ENCODE data around the gene GPAT2.
"Not testable (repeated sequence)": the region's sequence is repeated elsewhere in the genome, so short reads cannot be mapped to it uniquely, and the experiment has no call there.

GPAT2 gene

GRCh38 chr2:96034792-96035191, at the start of gene GPAT2:
Gene GPAT2, minus strand, starts transcription at chr2:96034916. Its CDS starts 2,557 bp downstream, at chr2:96032359.
- DNase-seq, result not testable (repeated sequence)

- DNase-seq, result no peak
Observed at GRCh38 chr2:96083989-96084857, 49.5 kb upstream of the GPAT2 start.

GRCh38 chr2:96083064-96083939, 48.6 kb upstream of the GPAT2 start:
- DNase-seq, result no peak

GRCh38 chr2:96082211-96083063, 47.7 kb upstream of the GPAT2 start:
- DNase-seq, result no peak

- DNase-seq, result no peak
Observed at GRCh38 chr2:96081042-96081441, 46.3 kb upstream of the GPAT2 start.

GRCh38 chr2:96075199-96075771, 40.6 kb upstream of the GPAT2 start:
- DNase-seq, result no peak

GRCh38 chr2:96074156-96074555, 39.4 kb upstream of the GPAT2 start:
- DNase-seq, result no peak

- no peak for DNase-seq
Observed at GRCh38 chr2:96073170-96073775, 38.6 kb upstream of the GPAT2 start.

GRCh38 chr2:96072746-96073145, 38.0 kb upstream of the GPAT2 start:
- no peak for DNase-seq

- not testable (repeated sequence) for DNase-seq
Observed at GRCh38 chr2:96071977-96072491, 37.3 kb upstream of the GPAT2 start.

GRCh38 chr2:96071087-96071976, 36.6 kb upstream of the GPAT2 start:
- DNase-seq, result not testable (repeated sequence)

GRCh38 chr2:96070351-96070750, 35.6 kb upstream of the GPAT2 start:
- DNase-seq, result not testable (repeated sequence)

GRCh38 chr2:96069878-96070277, 35.2 kb upstream of the GPAT2 start:
- DNase-seq, result not testable (repeated sequence)

GRCh38 chr2:96067902-96068581, 33.3 kb upstream of the GPAT2 start:
- not testable (repeated sequence) for DNase-seq

GRCh38 chr2:96067098-96067660, 32.5 kb upstream of the GPAT2 start:
- not testable (repeated sequence) for DNase-seq

GRCh38 chr2:96066511-96066910, 31.8 kb upstream of the GPAT2 start:
- DNase-seq, result not testable (repeated sequence)

GRCh38 chr2:96065954-96066353, 31.2 kb upstream of the GPAT2 start:
- not testable (repeated sequence) for DNase-seq

- DNase-seq, result no peak
Observed at GRCh38 chr2:96065381-96065930, 30.7 kb upstream of the GPAT2 start.

GRCh38 chr2:96064760-96065159, 30.0 kb upstream of the GPAT2 start:
- DNase-seq, result not testable (repeated sequence)

Data from GF-D8 (cell line).